Astrocyte of the cerebellum (primary cell): ENCODE measurements around the gene SYT9.

Experiments used
- DNase-seq: peaks from one replicate; pipeline ENCODE4 v3.0.0-alpha.2; 2011; ENCODE audit warnings: low read depth
- H3K4me3 ChIP-seq: 2 replicates; pipeline ENCODE4 v1.5.1; 2011; ENCODE audit warnings: mild to moderate bottlenecking, low read depth, low read length, moderate library complexity
- in situ Hi-C: cut with HindIII; loops from 2 replicates; pipeline ENCODE4 v1.10.0; 2017; ENCODE audit warnings: low sequenced_read_pairs
- TF ChIP-seq, protein P1 (sequence below): IDR thresholded peaks from 2 replicates; pipeline ENCODE4 v1.5.1; 2012; ENCODE audit warnings: low read length, low read depth, moderate library complexity, mild to moderate bottlenecking; ENCODE audit errors: missing control alignments

The SYT9 gene

DNA sequence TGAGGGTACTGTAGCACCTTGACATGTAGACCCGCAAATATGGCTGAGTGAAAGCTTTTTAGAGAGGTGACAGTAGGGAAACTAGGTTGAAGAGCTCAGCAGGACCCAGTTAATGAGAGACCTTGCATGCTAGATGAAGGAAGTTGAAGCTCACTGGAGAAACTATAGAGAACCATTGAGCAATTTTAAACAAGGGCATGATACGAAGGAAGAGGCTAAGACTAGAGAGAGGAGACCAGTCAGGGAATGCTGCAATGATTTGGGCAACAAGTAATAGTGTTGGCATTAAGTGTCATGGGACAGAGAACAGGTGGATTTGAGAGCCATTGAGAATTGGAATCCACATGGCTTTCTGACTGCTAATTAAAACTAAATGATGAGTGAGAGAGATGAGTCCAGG lies 237.7 kb downstream of the SYT9 start:
- TF ChIP-seq, protein P1, sequence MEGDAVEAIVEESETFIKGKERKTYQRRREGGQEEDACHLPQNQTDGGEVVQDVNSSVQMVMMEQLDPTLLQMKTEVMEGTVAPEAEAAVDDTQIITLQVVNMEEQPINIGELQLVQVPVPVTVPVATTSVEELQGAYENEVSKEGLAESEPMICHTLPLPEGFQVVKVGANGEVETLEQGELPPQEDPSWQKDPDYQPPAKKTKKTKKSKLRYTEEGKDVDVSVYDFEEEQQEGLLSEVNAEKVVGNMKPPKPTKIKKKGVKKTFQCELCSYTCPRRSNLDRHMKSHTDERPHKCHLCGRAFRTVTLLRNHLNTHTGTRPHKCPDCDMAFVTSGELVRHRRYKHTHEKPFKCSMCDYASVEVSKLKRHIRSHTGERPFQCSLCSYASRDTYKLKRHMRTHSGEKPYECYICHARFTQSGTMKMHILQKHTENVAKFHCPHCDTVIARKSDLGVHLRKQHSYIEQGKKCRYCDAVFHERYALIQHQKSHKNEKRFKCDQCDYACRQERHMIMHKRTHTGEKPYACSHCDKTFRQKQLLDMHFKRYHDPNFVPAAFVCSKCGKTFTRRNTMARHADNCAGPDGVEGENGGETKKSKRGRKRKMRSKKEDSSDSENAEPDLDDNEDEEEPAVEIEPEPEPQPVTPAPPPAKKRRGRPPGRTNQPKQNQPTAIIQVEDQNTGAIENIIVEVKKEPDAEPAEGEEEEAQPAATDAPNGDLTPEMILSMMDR = no peak
- in situ Hi-C loops = no loop called here
- no peak overlapping the region for H3K4me3 ChIP-seq
- no peak for DNase-seq

DNA sequence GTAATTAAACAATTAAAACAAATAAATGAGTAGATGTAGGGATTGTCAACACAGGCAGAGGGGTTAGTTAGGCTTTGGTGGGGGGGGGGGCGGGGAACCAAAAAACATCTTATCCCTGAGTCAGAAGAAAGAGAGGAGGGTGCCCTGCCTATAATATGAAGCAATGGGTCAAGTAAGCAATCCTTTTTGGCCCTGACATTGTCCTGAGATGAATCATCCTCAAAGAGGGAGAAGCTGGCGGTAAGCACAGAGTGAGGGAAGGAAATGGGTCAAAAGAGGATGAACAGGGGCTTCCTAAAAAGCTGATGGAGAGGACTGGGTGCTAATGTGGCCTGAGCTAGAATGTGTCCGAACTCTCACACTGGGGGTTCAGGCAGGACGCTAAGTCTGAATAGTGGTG lies 238.3 kb downstream of the SYT9 start:
- no peak for DNase-seq
- H3K4me3 ChIP-seq = no peak overlapping the region
- in situ Hi-C loops = no loop called here
- TF ChIP-seq, protein P1 = no peak

DNA sequence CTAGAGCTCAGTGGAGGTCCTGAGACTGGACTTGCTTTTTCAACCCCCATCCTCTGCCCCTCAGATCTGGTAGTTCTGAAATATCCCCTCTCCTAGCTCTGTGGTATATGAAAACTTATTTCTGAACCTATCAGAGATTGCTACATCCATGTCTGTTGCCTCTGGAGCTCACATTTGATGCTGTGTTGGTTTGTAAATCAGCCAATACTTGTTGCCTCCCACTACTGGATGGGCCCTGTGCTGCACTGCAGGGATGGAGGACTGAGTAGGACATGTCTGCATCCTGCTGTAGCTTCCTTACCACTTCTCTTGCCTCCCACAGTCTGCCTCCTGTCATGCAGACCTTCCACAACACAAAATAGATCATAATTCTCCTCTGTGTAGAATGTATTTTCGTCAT lies 238.8 kb downstream of the SYT9 start:
- in situ Hi-C loops = no loop called here
- no peak for DNase-seq
- TF ChIP-seq, protein P1 = no peak
- H3K4me3 ChIP-seq = no peak overlapping the region

DNA sequence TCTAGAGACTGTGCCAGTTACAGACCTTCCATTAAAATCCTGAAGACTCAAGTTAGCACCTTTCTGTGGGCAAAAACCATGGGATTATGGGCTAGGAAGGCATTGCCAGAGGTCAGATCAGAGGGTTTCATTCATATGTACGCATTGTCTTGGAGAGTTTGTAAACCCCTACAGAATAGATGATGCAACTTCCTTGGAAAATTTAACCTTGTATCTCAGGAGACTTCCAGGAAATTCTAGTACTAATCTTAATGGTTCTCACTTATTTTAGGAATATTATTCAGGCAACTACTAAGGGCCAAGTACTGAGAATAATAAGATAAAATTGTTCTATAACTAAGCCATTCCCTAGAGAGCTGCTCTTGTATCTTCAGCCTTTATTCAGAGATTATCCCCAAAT lies 240.5 kb downstream of the SYT9 start:
- no peak for DNase-seq
- in situ Hi-C loops = no loop called here
- TF ChIP-seq, protein P1 = no peak
- H3K4me3 ChIP-seq = no peak overlapping the region

DNA sequence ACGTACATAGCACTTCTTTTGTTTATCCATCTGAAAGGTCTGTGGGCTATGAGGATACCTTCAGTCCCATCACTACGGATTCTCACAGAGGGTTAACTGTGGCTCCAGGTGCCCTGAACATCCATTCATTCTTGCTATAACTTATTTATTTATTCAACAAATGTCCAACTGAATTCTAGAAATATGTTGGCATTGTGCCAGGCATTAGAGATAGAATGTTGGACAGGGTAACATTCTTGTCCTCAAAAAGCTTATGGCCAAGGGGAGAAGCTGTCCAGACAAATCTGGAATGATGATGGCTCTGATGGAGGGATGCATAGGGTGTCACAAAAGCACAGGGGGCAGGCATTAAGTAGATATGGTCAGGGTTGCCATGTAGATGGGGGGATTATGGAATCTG lies 242.0 kb downstream of the SYT9 start:
- no peak for DNase-seq
- in situ Hi-C loops = no loop called here
- TF ChIP-seq, protein P1 = no peak
- no peak overlapping the region for H3K4me3 ChIP-seq

DNA sequence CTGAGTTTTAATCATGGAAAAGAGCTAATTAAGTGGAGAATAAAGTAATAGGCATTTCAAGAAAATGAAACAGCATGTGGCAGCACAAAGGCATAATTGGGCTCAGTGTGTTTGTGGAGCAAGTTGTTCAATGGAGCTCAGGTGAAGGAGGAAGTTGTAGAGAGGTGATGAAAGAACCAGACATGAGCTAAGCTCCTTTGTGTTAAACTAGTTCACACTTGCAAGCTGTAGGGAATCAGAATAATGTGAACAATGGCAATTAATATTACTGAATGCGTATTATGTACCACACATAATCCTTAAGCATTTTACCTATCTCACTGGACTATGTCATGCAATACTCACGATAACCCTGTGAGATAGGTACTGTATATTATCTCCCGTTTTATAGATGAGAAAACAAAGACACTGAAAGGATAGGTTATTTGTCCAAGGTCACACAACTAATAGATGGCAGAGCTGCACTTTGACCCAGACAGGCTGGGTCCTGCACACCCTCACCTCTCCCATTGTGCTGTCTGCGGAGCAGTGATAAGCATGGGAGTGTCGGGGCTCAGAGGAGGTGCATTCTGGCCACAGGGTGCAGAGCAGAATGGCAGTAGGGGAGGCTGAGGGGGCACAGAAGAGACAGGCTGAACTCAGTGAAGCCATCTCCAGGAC lies 242.5 kb downstream of the SYT9 start:
- no peak for DNase-seq
- TF ChIP-seq, protein P1 = no peak
- in situ Hi-C loops = no loop called here
- no peak overlapping the region for H3K4me3 ChIP-seq
